ENCODE results near the gene GHR.

GHR gene

GRCh38 chr5:42579320-42579719 is 156.1 kb downstream of the GHR start:
- POLR2A ChIA-PET = no interaction called here
- no peaks in the 10 kb centered on the region for H3K4me1 ChIP-seq (ENCODE audit: control insufficient read depth, insufficient read depth, low read length)
- no peaks in the 10 kb centered on the region for H3K36me3 ChIP-seq (ENCODE audit: control insufficient read depth in 2 of 2, insufficient read depth in 1 of 2, low read length in 2 of 2)
- CTCF ChIA-PET = interaction anchor here (0.6 to 1.1 kb wide), 5 partner anchors 8 to 310 kb away, joined by 3 to 5 read pairs (median 4); no protein-coding TSS in a partner anchor
- H3K9me3 ChIP-seq (ENCODE audit: control insufficient read depth, insufficient read depth, low read depth, low read length) = no peaks in the 10 kb centered on the region
- no peak for TF ChIP-seq ZNF791 (tag by site-specific recombination; IDR thresholded peaks at IDR 0.05)
- no peak for TF ChIP-seq SP3 (tag by site-specific recombination; IDR thresholded peaks at IDR 0.05)
- TF ChIP-seq, protein P1, sequence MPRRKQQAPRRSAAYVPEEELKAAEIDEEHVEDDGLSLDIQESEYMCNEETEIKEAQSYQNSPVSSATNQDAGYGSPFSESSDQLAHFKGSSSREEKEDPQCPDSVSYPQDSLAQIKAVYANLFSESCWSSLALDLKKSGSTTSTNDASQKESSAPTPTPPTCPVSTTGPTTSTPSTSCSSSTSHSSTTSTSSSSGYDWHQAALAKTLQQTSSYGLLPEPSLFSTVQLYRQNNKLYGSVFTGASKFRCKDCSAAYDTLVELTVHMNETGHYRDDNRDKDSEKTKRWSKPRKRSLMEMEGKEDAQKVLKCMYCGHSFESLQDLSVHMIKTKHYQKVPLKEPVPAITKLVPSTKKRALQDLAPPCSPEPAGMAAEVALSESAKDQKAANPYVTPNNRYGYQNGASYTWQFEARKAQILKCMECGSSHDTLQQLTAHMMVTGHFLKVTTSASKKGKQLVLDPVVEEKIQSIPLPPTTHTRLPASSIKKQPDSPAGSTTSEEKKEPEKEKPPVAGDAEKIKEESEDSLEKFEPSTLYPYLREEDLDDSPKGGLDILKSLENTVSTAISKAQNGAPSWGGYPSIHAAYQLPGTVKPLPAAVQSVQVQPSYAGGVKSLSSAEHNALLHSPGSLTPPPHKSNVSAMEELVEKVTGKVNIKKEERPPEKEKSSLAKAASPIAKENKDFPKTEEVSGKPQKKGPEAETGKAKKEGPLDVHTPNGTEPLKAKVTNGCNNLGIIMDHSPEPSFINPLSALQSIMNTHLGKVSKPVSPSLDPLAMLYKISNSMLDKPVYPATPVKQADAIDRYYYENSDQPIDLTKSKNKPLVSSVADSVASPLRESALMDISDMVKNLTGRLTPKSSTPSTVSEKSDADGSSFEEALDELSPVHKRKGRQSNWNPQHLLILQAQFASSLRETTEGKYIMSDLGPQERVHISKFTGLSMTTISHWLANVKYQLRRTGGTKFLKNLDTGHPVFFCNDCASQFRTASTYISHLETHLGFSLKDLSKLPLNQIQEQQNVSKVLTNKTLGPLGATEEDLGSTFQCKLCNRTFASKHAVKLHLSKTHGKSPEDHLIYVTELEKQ (tag by site-specific recombination; IDR thresholded peaks at IDR 0.05; ENCODE audit: borderline replicate concordance) = no peak
- TF ChIP-seq ZNF529 (tag by site-specific recombination; IDR thresholded peaks at IDR 0.05; ENCODE audit: insufficient replicate concordance) = no peak
- TF ChIP-seq SCRT2 (tag by site-specific recombination; IDR thresholded peaks at IDR 0.05) = no peak
- no peak for TF ChIP-seq KLF1 (tag by site-specific recombination; IDR thresholded peaks at IDR 0.05)
- no peak for TF ChIP-seq ZNF211 (tag by site-specific recombination; IDR thresholded peaks at IDR 0.05; ENCODE audit: low read depth)
- TF ChIP-seq ZNF449 (tag by site-specific recombination; IDR thresholded peaks at IDR 0.05) = no peak
- no peak for TF ChIP-seq HOXA7 (CRISPR knock-in tag; IDR thresholded peaks at IDR 0.05; ENCODE audit: borderline replicate concordance)
- no peak for TF ChIP-seq ZNF626 (tag by site-specific recombination; IDR thresholded peaks at IDR 0.05)
- no peak for TF ChIP-seq ZNF157 (tag by site-specific recombination; IDR thresholded peaks at IDR 0.05)
- H3K4me3 ChIP-seq (ENCODE audit: low read depth, low read length) = no peak overlapping the region
- H3K27ac ChIP-seq (ENCODE audit: extremely low read depth, low read depth, low read length) = no peak overlapping the region

GRCh38 chr5:42581845-42582244 is 158.6 kb downstream of the GHR start:
- CTCF ChIA-PET = interaction anchor here (0.8 to 2.6 kb wide), 4 partner anchors 9 to 308 kb away, joined by 3 to 9 read pairs (median 4); no protein-coding TSS in a partner anchor
- no peak overlapping the region for H3K4me3 ChIP-seq (ENCODE audit: low read depth, low read length)
- H3K9me3 ChIP-seq (ENCODE audit: control insufficient read depth, insufficient read depth, low read depth, low read length) = no peaks in the 10 kb centered on the region
- H3K4me1 ChIP-seq (ENCODE audit: control insufficient read depth, insufficient read depth, low read length) = no peaks in the 10 kb centered on the region
- no peaks in the 10 kb centered on the region for H3K36me3 ChIP-seq (ENCODE audit: control insufficient read depth in 2 of 2, insufficient read depth in 1 of 2, low read length in 2 of 2)
- POLR2A ChIA-PET = no interaction called here
- no peak for TF ChIP-seq SETDB1 (IDR thresholded peaks at IDR 0.05; ENCODE audit: insufficient read length, low read length)
- no peak for TF ChIP-seq ZNF701 (tag by site-specific recombination; IDR thresholded peaks at IDR 0.05)
- TF ChIP-seq ZNF518A (tag by site-specific recombination; conservative IDR thresholded peaks at IDR 0.05; ENCODE audit: low read depth) = no peak
- no peak for TF ChIP-seq TCF7L2 (IDR thresholded peaks at IDR 0.05; ENCODE audit: borderline replicate concordance, low read depth, low read length)
- TF ChIP-seq SCRT2 (tag by site-specific recombination; IDR thresholded peaks at IDR 0.05) = no peak
- no peak for TF ChIP-seq KLF9 (tag by site-specific recombination; IDR thresholded peaks at IDR 0.05; ENCODE audit: low read depth)
- TF ChIP-seq KLF17 (tag by site-specific recombination; IDR thresholded peaks at IDR 0.05) = no peak
- H3K27ac ChIP-seq (ENCODE audit: extremely low read depth, low read depth, low read length) = no peak overlapping the region
